Epithelial cell of proximal tubule (primary cell): ENCODE data around the gene VPS45. TPM values are rescaled to one million over a fixed set of nuclear protein-coding genes. Genes with fewer than 3 reads are reported as not detected.
A peak's percentile ranks its signal among the peaks of the same experiment; 100 is the strongest.
"Not testable (repeated sequence)": the region's sequence is repeated elsewhere in the genome, so short reads cannot be mapped to it uniquely, and the experiment has no call there.

Source experiments
- DNase-seq: peaks from one replicate; pipeline ENCODE4 v3.0.0-alpha.2; 2011; ENCODE audit warnings: low read depth
- H3K4me3 ChIP-seq: 2 replicates; pipeline ENCODE4 v1.5.1; 2011; ENCODE audit warnings: low read depth, mild to moderate bottlenecking, low read length
- CTCF ChIP-seq: conservative IDR thresholded peaks from 2 replicates; pipeline ENCODE4 v1.5.1; 2012; ENCODE audit warnings: low read depth, mild to moderate bottlenecking, low read length
- total RNA-seq: library from RNA; depleted of rRNA; stranded (reverse); fragments of >200 nt; gene quantifications from 2 replicates; pipeline ENCODE4 v1.2.3, GENCODE V29; 2015

Gene VPS45
- total RNA-seq, 1 donor from 2014 or later, result 12.5 TPM

DNA sequence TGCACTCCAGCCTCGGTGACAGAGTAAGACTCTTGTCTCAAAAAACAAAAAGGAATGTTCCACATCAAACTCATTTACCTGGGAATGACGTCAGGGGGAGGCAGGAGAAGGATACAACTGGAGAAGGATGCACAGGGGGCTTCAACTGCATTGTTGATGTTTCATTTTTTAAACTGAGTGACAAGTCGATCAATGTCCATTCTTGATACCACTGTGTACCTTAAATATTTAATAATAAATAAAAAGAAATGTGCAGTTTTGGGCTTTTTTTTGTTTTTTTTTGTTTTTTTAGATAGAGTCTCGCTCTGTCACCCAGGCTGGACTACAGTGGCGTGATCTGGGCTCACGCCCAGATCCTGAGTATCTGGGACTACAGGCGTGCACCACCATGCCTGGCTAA is 117.9 kb downstream of the VPS45 start:
- no peak for DNase-seq
- no peak overlapping the region for H3K4me3 ChIP-seq
- no peak for TF ChIP-seq CTCF

DNA sequence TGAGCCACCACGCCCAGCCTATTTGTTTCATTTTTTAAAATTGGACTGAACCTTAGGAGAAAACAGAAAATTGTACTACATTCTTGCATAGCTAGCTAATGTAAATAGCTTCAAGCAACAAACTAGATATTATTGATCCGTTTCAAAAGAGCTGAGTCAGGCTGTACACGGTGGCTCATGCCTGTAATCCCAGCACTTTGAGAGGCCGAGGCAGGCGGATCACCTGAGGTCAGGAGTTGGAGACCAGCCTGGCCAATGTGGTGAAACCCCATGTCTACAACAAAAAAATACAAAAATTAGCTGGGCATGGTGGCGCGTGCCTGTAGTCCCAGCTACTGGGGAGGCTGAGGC is 118.8 kb downstream of the VPS45 start:
- DNase-seq, H3K4me3 ChIP-seq: not testable (repeated sequence)

DNA sequence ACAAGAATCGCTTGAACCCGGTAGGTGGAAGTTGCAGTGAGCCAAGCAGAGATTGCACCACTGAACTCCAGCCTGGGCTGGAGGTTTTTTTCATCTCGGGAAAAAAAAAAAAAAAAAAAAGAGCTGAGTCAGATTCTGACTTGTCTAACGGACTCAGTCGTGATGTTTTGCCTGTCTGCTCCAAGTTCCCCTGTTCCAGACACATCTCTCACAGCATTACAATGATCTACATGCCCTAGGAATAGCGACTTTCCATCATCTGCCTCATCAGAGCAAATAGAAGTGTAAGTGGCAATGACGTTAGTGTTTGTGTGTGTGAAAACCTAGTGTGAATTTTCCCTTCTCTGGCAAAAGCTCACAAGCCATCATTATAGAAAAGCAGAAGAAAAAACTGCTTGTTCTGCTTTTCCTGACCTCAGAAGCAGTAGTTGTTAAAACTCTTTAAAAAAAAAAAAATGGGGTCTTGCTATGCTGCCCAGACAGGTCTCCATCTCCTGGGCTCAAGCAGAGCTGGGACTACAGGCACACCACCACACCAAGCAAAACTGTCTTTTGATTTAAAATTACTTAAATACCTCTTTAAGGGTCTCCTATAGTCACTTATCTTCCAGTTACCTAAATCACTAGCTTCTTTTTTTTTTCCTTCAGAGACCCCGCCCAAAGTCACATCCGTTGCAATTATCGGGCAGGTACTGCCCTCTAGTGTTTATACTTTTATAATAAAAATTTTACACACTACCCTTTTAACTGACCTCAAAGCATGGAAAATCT is 119.4 kb downstream of the VPS45 start:
- TF ChIP-seq CTCF, result peak; percentile 53
- DNase-seq, result no peak
- peak overlapping the region; percentile 23 for H3K4me3 ChIP-seq

GRCh38 chr1:150187560-150187931 is 120.0 kb downstream of the VPS45 start:
- TF ChIP-seq CTCF, result no peak
- H3K4me3 ChIP-seq, result no peak overlapping the region

DNA sequence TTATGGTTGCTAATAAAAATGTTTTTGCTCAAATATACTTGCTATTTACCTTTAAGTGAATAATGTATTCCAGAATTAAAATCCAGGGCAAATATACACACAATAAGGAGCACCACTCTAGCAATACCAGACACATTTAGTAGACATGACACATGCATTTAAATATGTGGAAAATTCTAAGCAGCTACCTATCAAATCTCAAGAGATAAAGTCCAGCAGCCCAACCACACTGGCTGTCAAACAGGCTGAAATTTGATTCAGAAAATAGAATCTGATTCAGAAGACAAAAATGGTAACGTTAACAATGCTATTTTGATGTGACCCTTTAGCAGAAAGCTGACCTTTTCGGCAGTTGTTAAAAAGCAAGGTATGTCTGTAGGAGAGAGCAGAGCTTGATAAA is 124.4 kb downstream of the VPS45 start:
- DNase-seq, result no peak
- H3K4me3 ChIP-seq, result no peak overlapping the region
- no peak for TF ChIP-seq CTCF

More at GRCh38 chr1:150187560-150187931, 120.0 kb downstream of the VPS45 start:
- DNase-seq, result no peak

DNA sequence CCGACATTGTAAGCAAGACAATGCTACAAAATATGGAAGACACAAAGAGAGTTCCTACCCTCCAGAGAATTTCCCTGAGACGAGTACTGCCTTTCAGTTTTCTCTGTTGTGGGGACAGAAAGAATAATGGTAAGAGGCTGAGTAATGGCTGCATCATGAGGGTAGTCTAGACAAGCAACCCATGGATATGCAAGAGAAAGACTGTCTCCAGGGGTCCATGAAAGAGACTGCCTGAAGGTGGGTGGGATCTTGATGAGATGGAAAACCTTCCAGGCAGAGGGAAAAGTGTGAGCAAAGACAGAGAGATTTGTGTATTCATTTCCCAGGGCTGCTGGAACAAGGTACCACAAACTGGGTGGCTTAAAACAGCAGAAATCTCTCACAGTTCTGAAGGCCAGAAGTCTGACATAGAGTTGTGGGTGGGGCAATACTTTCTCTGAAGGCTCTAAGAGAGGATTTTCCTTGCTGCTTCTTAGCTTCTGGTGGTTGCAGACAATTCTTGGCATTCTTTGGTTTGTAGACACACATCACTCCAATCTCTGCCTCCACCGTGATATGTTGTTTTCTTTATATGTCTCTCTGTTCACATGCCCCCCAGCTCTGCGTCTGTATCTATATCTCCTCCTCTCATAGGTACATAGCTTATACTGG is 126.9 kb downstream of the VPS45 start:
- H3K4me3 ChIP-seq, result no peak overlapping the region
- TF ChIP-seq CTCF, result no peak
- DNase-seq, result no peak

Other genes starting within 250 kb of the VPS45 start
- 18.7 and 29.2 TPM in 2 replicates for gene BOLA1, start 168.2 kb upstream of the VPS45 start, total RNA-seq
- 2.9 and 5.9 TPM in 2 replicates for gene SV2A, start 149.9 kb upstream of the VPS45 start, total RNA-seq
- gene SF3B4, start 140.0 kb upstream of the VPS45 start, total RNA-seq, result 7.7 and 14.5 TPM in 2 replicates
- gene MTMR11, start 130.9 kb upstream of the VPS45 start, total RNA-seq, result 8.9 and 10.1 TPM in 2 replicates
- gene OTUD7B, start 57.0 kb upstream of the VPS45 start, total RNA-seq, result 7.2 and 7.6 TPM in 2 replicates
- gene PLEKHO1, start 82.1 kb downstream of the VPS45 start, total RNA-seq, result 56.1 and 68.4 TPM in 2 replicates
- gene ANP32E, start 168.3 kb downstream of the VPS45 start, total RNA-seq, result 42.2 and 55.3 TPM in 2 replicates
- not detected in 2 replicates for gene CA14, start 190.0 kb downstream of the VPS45 start, total RNA-seq
- gene APH1A, start 201.2 kb downstream of the VPS45 start, total RNA-seq, result 135 and 136 TPM in 2 replicates
- 0.29 and 20.8 TPM in 2 replicates for gene C1orf54, start 205.0 kb downstream of the VPS45 start, total RNA-seq
- gene CIART, start 214.8 kb downstream of the VPS45 start, total RNA-seq, result 0.51 and 3.6 TPM in 2 replicates
- gene MRPS21, start 226.1 kb downstream of the VPS45 start, total RNA-seq, result 55.5 and 76.9 TPM in 2 replicates